Loucy (cell line): ENCODE measurements around the gene IFI30.

Experiments
- H2AFZ ChIP-seq: fragments of 200-600 bp; sonication (generic); 2 replicates; pipeline ENCODE4 v1.6.0; 2016; ENCODE audit warnings: antibody characterized with exemption, mild to moderate bottlenecking, low read length, moderate library complexity
- H3F3A ChIP-seq: fragments of 200-600 bp; 2 replicates; pipeline ENCODE4 v1.6.0; 2016; ENCODE audit warnings: antibody characterized with exemption, low read depth, mild to moderate bottlenecking
- H3K27me3 ChIP-seq: fragments of 200-600 bp; sonication (generic); 2 replicates; pipeline ENCODE4 v1.6.1; 2014; ENCODE audit warnings: low read length, mild to moderate bottlenecking; ENCODE audit not compliant: insufficient read depth, poor library complexity, severe bottlenecking
- H3K36me3 ChIP-seq: fragments of 200-600 bp; sonication (generic); 2 replicates; pipeline ENCODE4 v1.6.1; 2016; ENCODE audit warnings: low read length; ENCODE audit not compliant: insufficient read depth
- H3K4me1 ChIP-seq: fragments of 200-600 bp; sonication (generic); 2 replicates; pipeline ENCODE4 v1.5.1; 2014; ENCODE audit warnings: low read length, mild to moderate bottlenecking; ENCODE audit not compliant: insufficient read depth, poor library complexity, severe bottlenecking
- H3K4me2 ChIP-seq: fragments of 200-600 bp; sonication (generic); 2 replicates; pipeline ENCODE4 v1.6.0; 2014; ENCODE audit warnings: antibody characterized with exemption, low read length, low read depth, mild to moderate bottlenecking; ENCODE audit not compliant: poor library complexity, severe bottlenecking
- H3K4me3 ChIP-seq: fragments of 200-600 bp; sonication (generic); 2 replicates; pipeline ENCODE4 v1.5.1; 2014; ENCODE audit warnings: low read length, mild to moderate bottlenecking, mixed read lengths; ENCODE audit not compliant: poor library complexity, severe bottlenecking
- H3K79me2 ChIP-seq: fragments of 200-600 bp; sonication (generic); 2 replicates; pipeline ENCODE4 v1.6.1; 2014; ENCODE audit warnings: low read length; ENCODE audit not compliant: insufficient read depth
- H3K9ac ChIP-seq: fragments of 200-600 bp; sonication (generic); 2 replicates; pipeline ENCODE4 v1.6.0; 2014; ENCODE audit warnings: mild to moderate bottlenecking, low read depth, low read length, moderate library complexity; ENCODE audit not compliant: poor library complexity, severe bottlenecking
- H3K9me2 ChIP-seq: fragments of 200-600 bp; sonication (generic); replicated peaks from 2 replicates; pipeline ENCODE4 v1.6.1; 2016; ENCODE audit warnings: low read depth, low read length, mixed read lengths
- H3K9me3 ChIP-seq: fragments of 200-600 bp; sonication (generic); 2 replicates; pipeline ENCODE4 v1.6.1; 2014; ENCODE audit warnings: mild to moderate bottlenecking, antibody characterized with exemption, low read length, low read depth; ENCODE audit not compliant: insufficient read depth
- H4K20me1 ChIP-seq: fragments of 200-600 bp; sonication (generic); 2 replicates; pipeline ENCODE4 v1.6.0; 2014; ENCODE audit warnings: antibody characterized with exemption, low read length, mild to moderate bottlenecking; ENCODE audit not compliant: insufficient read depth, poor library complexity, severe bottlenecking
- CTCF ChIP-seq: fragments of 200-600 bp; sonication (generic); conservative IDR thresholded peaks from 2 replicates; pipeline ENCODE4 v1.5.1; 2014; ENCODE audit warnings: mild to moderate bottlenecking, antibody characterized with exemption, low read length
- EZH2phosphoT487 ChIP-seq: fragments of 200-600 bp; IDR thresholded peaks from 2 replicates; pipeline ENCODE4 v1.6.1; 2018; ENCODE audit warnings: antibody characterized with exemption, mild to moderate bottlenecking, moderate library complexity, borderline replicate concordance

IFI30 gene

GRCh38 chr19:18191640-18192062 lies 18.0 kb downstream of the IFI30 start:
- 0 out of 2 replicates have a peak, but pooled peaks cover 7% of the 10 kb centered on the region for H3F3A ChIP-seq
- H3K4me2 ChIP-seq, result peak overlapping the region; percentile 93
- H3K27me3 ChIP-seq, result no peaks in the 10 kb centered on the region
- TF ChIP-seq EZH2phosphoT487 (no peak), CTCF (no peak)
- peak overlapping the region; percentile 76 for H3K4me3 ChIP-seq
- peaks cover 12% of the 10 kb centered on the region for H3K79me2 ChIP-seq
- no peaks in the 10 kb centered on the region for H3K9me2 ChIP-seq
- peaks cover 2% of the 10 kb centered on the region; the same call in 1 of the 2 replicates for H3K36me3 ChIP-seq
- no peak overlapping the region for H2AFZ ChIP-seq
- peaks cover 17% of the 10 kb centered on the region for H3K4me1 ChIP-seq
- H4K20me1 ChIP-seq, result peaks cover 7% of the 10 kb centered on the region
- no peaks in the 10 kb centered on the region for H3K9me3 ChIP-seq
- peak overlapping the region; percentile 67 for H3K9ac ChIP-seq

- Histone ChIP-seq H3K4me1 (peaks cover 17% of the 10 kb centered on the region), H3K79me2 (peaks cover 12% of the 10 kb centered on the region), H3K4me2 (peak within 1 kb of the TSS; percentile 93), H3K9ac (peak within 1 kb of the TSS; percentile 84), H2AFZ (peak within 1 kb of the TSS; percentile 82), H3K9me3 (no peaks in the 10 kb centered on the region), H3K9me2 (no peaks in the 10 kb centered on the region), H4K20me1 (peaks cover 7% of the 10 kb centered on the region), H3K36me3 (peaks cover 2% of the 10 kb centered on the region; the same call in 1 of the 2 replicates), H3K4me3 (peak within 1 kb of the TSS; percentile 90), H3F3A (0 out of 2 replicates have a peak, but pooled peaks cover 7% of the 10 kb centered on the region), H3K27me3 (no peaks in the 10 kb centered on the region)
- no peak for TF ChIP-seq CTCF
- no peak for TF ChIP-seq EZH2phosphoT487
Observed at GRCh38 chr19:18192673-18193387, 19.2 kb downstream of the IFI30 start, which contains the start of gene MPV17L2. Gene MPV17L2 (plus strand): TSS chr19:18193218. CDS start chr19:18193282, 64 bp downstream.

- H3K36me3 ChIP-seq, result peaks cover 2% of the 10 kb centered on the region; the same call in 1 of the 2 replicates
- H3K9me3 ChIP-seq, result no peaks in the 10 kb centered on the region
- H3K79me2 ChIP-seq, result peaks cover 12% of the 10 kb centered on the region
- no peak for TF ChIP-seq EZH2phosphoT487
- TF ChIP-seq CTCF, result no peak
- peak overlapping the region; percentile 84 for H3K9ac ChIP-seq
- H3K4me2 ChIP-seq, result peak overlapping the region; percentile 88
- H3F3A ChIP-seq, result 0 out of 2 replicates have a peak, but pooled peaks cover 7% of the 10 kb centered on the region
- peak overlapping the region; percentile 90 for H3K4me3 ChIP-seq
- peak overlapping the region; percentile 59 for H2AFZ ChIP-seq
- no peaks in the 10 kb centered on the region for H3K27me3 ChIP-seq
- no peaks in the 10 kb centered on the region for H3K9me2 ChIP-seq
- peaks cover 7% of the 10 kb centered on the region for H4K20me1 ChIP-seq
- H3K4me1 ChIP-seq, result peaks cover 17% of the 10 kb centered on the region
Observed at GRCh38 chr19:18193388-18194180, 20.0 kb downstream of the IFI30 start.
